GM21529 (cell line): ENCODE measurements around the gene AHI1.

Source experiments
- ATAC-seq: cut with Tn5 transposase; IDR thresholded peaks from one replicate; pipeline ENCODE4 v1.9.1; 2021; ENCODE audit not compliant: unreplicated experiment

The AHI1 gene

DNA sequence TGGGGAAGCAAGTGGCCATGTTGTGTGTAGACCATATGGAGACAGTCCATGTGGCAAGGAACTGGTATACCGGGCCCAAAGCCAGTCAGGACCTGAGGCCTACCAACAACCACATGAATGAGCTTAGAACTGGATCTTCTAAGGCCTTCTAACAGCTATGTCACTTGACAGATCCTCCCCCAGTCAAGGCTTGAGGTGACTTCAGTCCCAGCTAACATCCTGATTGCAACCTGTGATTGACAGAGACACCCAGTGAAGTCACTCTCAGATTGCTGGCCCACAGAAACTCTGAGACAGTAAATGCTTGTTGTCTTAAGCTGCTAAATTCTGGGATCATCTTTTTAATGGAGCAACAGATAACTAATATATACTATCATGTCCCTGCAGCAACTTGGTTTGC lies 32.9 kb downstream of the AHI1 start:
- ATAC-seq = peak; percentile 72

DNA sequence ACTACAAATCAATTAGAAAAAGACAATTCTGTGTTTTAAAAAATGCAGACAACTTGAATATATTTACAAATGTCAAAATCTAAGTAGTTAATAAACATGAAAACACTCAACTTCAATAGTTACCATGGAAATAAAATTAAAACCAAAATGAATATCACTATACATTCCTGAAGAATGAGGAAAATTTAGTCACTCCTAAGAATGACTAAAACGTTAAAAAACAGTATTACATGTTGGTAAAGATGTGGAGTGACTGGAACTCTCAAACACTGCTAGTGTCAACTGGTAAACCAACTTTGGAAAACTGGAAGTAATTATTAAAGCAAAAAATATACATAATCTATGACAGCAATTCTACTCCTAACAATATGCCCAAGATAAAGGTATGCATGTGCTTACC lies 36.3 kb downstream of the AHI1 start:
- ATAC-seq = no peak

- ATAC-seq = no peak
Measured at GRCh38 chr6:135458051-135458450, 39.5 kb downstream of the AHI1 start.

GRCh38 chr6:135451617-135452190 lies 45.8 kb downstream of the AHI1 start:
- ATAC-seq = no peak

DNA sequence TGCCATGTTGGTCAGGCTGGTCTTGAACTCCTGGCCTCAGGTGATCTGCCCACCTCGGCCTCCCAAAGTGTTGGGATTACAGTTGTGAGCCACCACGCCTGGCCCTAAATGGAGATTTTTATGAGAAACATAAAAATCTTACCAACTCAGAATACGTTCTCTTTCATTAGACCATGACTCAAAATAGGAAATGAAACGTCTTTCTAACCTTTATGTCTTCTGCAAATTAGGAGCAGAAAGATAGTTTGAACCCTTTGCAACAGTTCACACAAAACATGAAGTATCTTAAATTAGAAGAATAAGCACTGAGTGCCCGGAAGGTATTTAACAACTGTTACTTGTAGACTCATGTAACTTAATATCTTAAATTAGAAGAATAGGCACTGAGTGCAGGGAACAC lies 48.3 kb downstream of the AHI1 start:
- no peak for ATAC-seq

GRCh38 chr6:135440087-135440792 lies 57.3 kb downstream of the AHI1 start:
- ATAC-seq = no peak

DNA sequence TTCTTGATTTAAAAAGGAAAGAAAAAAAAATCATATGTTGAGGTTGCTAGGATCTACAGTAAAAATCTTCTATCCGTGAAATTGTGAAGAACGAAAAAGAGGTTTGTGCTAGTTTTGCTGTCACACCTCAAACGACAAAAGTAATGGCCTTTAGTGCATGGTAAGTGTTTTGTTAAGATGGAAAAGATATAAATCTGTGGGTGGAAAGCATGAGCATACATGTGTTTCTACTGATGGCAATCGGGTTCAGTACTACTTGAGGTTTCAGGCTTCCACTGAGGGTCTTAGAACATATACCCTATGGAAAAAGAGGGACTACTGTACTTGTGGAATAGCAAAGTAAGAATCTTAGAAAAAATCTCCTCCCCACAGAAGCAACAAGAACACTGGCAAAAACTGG lies 58.0 kb downstream of the AHI1 start:
- no peak for ATAC-seq

- ATAC-seq = no peak
Measured at GRCh38 chr6:135438907-135439535, 58.5 kb downstream of the AHI1 start.

DNA sequence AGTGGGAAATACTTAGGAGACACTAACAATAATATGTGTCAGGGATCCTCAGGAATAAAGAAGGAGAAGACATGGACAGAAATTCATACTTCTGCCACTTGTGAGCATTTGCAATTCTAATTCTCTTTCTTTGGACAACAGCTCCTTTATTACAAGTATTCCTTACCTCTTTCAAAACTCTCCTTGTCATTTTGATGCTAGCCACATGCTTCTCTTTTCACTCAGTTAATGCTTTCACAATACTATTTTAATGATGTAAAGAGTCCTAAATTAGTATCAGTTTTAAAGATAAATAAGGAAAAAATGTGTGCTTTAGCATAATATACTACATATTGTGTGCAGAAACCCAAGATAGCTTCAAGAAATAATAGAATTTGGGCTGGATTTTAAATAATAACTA lies 62.5 kb downstream of the AHI1 start:
- no peak for ATAC-seq

DNA sequence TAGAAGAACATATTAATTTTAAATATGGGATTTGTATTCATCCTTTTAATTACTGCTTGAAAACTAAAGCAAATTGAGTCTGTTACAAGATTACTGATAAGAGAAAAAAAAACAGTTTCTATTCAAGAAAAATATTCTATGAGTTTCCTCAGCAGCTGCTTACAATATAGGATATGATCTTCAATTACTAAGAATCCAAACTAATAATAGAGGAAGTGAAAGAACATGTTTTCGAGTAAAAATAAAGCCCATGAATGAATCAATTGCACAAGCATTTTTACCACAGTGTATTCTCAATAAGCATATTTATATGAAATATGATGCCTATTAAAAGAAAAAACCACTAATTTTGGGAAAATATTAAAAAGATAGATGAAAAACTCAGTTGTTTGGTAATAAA lies 63.4 kb downstream of the AHI1 start:
- no peak for ATAC-seq

- ATAC-seq = no peak
Measured at GRCh38 chr6:135428078-135428477, 69.5 kb downstream of the AHI1 start.

GRCh38 chr6:135426833-135427232 lies 70.7 kb downstream of the AHI1 start:
- no peak for ATAC-seq

- ATAC-seq = no peak
Measured at GRCh38 chr6:135424385-135424784, 73.2 kb downstream of the AHI1 start.

DNA sequence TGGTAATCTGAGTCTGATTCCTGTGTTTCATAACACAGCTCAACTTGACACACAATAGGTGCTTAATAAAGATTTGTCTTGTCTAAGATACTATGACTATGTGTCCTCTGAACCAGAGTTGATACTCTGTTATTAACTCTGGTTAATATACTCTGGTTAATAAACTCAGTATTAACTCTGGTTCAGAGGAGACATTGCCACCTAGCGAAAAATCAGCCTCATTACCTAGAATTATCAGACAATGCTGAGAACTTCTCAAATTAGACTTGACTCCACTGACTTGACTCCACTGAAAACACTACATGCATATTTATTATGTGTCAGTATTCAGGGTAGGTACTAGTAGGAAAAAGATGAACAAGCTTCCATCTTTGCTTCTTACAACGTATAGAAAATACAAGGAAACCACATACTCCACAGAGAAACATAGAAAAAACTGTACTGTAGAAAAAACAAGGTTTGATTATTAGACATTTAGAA lies 73.9 kb downstream of the AHI1 start:
- peak; percentile 89 for ATAC-seq

DNA sequence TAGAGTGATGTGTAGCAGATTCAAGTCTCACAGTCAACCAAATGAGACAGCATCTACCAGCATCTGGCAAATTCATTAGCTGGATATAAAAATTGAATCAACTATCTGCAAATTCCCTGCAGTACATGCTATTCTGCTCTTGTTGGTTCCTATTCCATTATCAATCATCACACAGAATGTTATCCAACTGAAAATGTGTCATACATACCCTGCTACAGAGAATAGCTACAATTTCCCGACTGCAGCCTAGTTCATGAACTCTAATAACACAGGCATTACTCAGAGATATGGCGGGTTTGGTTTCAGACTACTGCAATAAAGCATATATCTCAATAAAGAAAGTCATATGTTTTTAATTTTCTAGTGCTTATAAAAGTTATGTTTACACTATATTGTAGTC lies 78.4 kb downstream of the AHI1 start:
- ATAC-seq = no peak

GRCh38 chr6:135418040-135418760 lies 79.3 kb downstream of the AHI1 start:
- no peak for ATAC-seq

DNA sequence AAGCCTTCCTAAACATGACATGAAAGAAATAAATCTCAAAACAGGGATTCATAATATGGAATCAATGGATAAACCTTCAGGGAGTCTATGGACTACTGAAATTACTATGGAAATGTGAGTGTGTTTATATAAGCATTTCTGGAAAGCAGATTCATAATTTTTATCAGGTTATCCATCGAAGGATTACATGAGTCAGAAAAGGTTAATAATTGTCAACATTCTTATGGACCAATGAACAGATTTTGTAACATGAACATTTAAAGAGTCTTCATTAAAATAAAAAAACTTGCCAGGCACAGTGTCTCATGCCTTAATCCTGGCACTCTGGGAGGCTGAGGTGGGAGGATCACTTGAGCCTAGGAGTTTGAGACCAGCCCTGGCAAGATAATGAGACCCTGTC lies 84.8 kb downstream of the AHI1 start:
- ATAC-seq = no peak

- no peak for ATAC-seq
Measured at GRCh38 chr6:135411849-135412248, 85.7 kb downstream of the AHI1 start.

DNA sequence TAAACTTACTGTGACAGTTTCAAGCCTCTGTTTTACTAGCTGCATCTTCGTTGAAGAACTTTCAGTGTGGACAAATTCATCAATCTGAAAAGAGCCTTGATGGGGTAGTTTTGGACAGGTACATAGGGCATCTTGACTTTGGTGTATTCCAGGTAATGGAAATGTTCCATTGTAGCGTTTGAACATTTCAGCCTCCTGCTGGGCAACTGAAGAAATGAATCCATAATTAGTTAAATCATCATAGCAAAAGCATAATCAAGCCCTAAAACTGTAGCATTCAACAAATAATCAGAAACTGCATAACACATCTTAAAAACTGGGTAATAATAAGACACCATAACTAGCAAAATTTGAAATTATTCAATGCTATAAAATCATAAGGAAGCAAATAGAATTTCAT lies 86.2 kb downstream of the AHI1 start:
- no peak for ATAC-seq

GRCh38 chr6:135410856-135411255 lies 86.7 kb downstream of the AHI1 start:
- no peak for ATAC-seq

DNA sequence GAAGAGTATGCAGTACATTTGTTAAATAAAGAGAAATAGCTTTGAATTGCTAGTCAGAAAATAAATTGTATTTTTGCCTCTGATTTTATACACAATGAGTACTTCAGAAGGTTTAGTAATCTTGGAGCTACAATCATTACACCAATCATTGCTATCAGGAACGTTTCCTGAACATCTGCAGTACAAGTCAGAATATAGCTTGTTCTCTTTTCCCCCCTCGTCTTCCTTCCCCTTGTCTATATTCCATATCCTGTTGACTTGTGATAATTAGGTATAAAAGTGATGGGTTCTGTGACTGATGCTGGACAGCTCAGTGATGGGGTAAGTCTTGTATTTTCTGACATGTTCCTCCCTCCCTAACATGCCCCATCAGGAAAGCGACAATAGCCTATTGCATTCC lies 94.0 kb downstream of the AHI1 start:
- no peak for ATAC-seq

GRCh38 chr6:135402311-135402710 lies 95.2 kb downstream of the AHI1 start:
- ATAC-seq = no peak
